GM12878 (cell line): ENCODE measurements around the gene FOSL1. TPM values are rescaled to one million over a fixed set of nuclear protein-coding genes. Genes with fewer than 3 reads are reported as not detected.
A peak's percentile ranks its signal among the peaks of the same experiment; 100 is the strongest.

Experiments used
- ATAC-seq: fragments of 200-7000 bp; cut with Tn5 transposase; 3 replicates; pipeline ENCODE4 v1.9.1; 2020; ENCODE audit warnings: mild to moderate bottlenecking, moderate library complexity
- BruUV-seq: library from RNA; stranded (reverse); fragments of 400-500 nt; replicated peaks from 2 replicates; lab custom pipeline; 2021; lab: Mats Ljungman, UMichigan
- CTCF ChIA-PET: fragments of 300-600 bp; sonication (Branson Sonifier 250); formaldehyde crosslinking; extraction: SDS; loops from one replicate; lab custom pipeline; 2021; ENCODE audit warnings: inconsistent platforms; lab: Yijun Ruan, JAX
- POLR2A ChIA-PET: fragments of 350-600 bp; formaldehyde crosslinking; extraction: SDS; loops from one replicate; lab custom pipeline; 2021; ENCODE audit warnings: inconsistent platforms; lab: Charles Lee
- RAD21 ChIA-PET: fragments of 300-600 bp; sonication (Branson Sonifier 250); formaldehyde crosslinking; loops from one replicate; lab custom pipeline; 2023; ENCODE audit warnings: antibody characterized with exemption; ENCODE audit not compliant: unreplicated experiment; lab: Charles Lee
- SMC1A ChIA-PET: fragments of 300-600 bp; sonication (Branson Sonifier 250); formaldehyde crosslinking; loops from one replicate; lab custom pipeline; 2023; ENCODE audit not compliant: unreplicated experiment, uncharacterized antibody; lab: Charles Lee
- DNase-seq: peaks from one replicate; pipeline ENCODE4 v3.0.0-alpha.2; 2011; ENCODE audit warnings: low read depth, low spot score
- FAIRE-seq: peaks from 3 replicates; lab custom pipeline; 2011; peaks lifted over from hg19 to GRCh38; lab: Jason Lieb, UNC
- H2AFZ ChIP-seq: 2 replicates; pipeline ENCODE4 v1.6.0; 2011; ENCODE audit warnings: low read depth, low read length, control low read depth; ENCODE audit not compliant: control insufficient read depth
- H3K27ac ChIP-seq: 2 replicates; pipeline ENCODE4 v1.5.1; 2011; ENCODE audit warnings: control low read depth; ENCODE audit not compliant: control insufficient read depth, insufficient read depth
- H3K27me3 ChIP-seq, 2 experiments: replicated peaks in 1 of 2; 2 replicates each; pipeline versions ENCODE4 v1.6.0 to v1.6.1; 2011; ENCODE audit warnings: low read length in 1 of 2; ENCODE audit not compliant: control insufficient read depth in 2 of 2, insufficient read depth in 2 of 2
- H3K36me3 ChIP-seq, 2 experiments: 2 replicates each; pipeline ENCODE4 v1.5.1; 2011; ENCODE audit warnings: low read length in 1 of 2; ENCODE audit not compliant: control insufficient read depth in 2 of 2, insufficient read depth in 2 of 2
- H3K4me1 ChIP-seq: 2 replicates; pipeline ENCODE4 v1.6.1; 2011; ENCODE audit warnings: mild to moderate bottlenecking, low read length, moderate library complexity, mixed read lengths; ENCODE audit not compliant: control insufficient read depth, insufficient read depth
- H3K4me2 ChIP-seq: 2 replicates; pipeline ENCODE4 v1.6.0; 2011; ENCODE audit warnings: control low read depth; ENCODE audit not compliant: control insufficient read depth, insufficient read depth
- H3K4me3 ChIP-seq: fragments of 200-600 bp; sonication (generic); 2 replicates; pipeline ENCODE4 v1.5.1; 2016
- H3K79me2 ChIP-seq: 2 replicates; pipeline ENCODE4 v1.6.0; 2011; ENCODE audit warnings: low read length; ENCODE audit not compliant: control insufficient read depth, insufficient read depth
- H3K9ac ChIP-seq: 2 replicates; pipeline ENCODE4 v1.8.0; 2011; ENCODE audit warnings: low read length, control low read depth, mixed read lengths; ENCODE audit not compliant: control insufficient read depth, insufficient read depth
- H3K9me3 ChIP-seq: replicated peaks from 3 replicates; pipeline ENCODE4 v1.5.1; 2011; ENCODE audit warnings: mild to moderate bottlenecking, low read length; ENCODE audit not compliant: control insufficient read depth, insufficient read depth
- H4K20me1 ChIP-seq: 2 replicates; pipeline ENCODE4 v1.6.0; 2011; ENCODE audit not compliant: control insufficient read depth, insufficient read depth
- BCL3 ChIP-seq: IDR thresholded peaks from 2 replicates; pipeline ENCODE4 v1.6.1; 2011; ENCODE audit warnings: borderline replicate concordance, low read depth, mild to moderate bottlenecking, moderate library complexity, low read length; ENCODE audit not compliant: insufficient read depth, poor library complexity, severe bottlenecking
- CBFB ChIP-seq: IDR thresholded peaks from 2 replicates; pipeline ENCODE4 v1.6.1; 2016; ENCODE audit warnings: antibody characterized with exemption, low read depth
- PKNOX1 ChIP-seq: fragments of 450-650 bp; IDR thresholded peaks from 2 replicates; pipeline ENCODE4 v1.6.1; 2016; ENCODE audit warnings: mild to moderate bottlenecking
- POLR2A ChIP-seq: IDR thresholded peaks from 2 replicates; pipeline ENCODE4 v1.6.1; 2011; ENCODE audit warnings: low read depth, mild to moderate bottlenecking, low read length
- POLR2AphosphoS5 ChIP-seq: IDR thresholded peaks from 2 replicates; pipeline ENCODE4 v1.6.1; 2011; ENCODE audit warnings: mild to moderate bottlenecking, low read length, inconsistent platforms
- ZBTB11 ChIP-seq: fragments of 450-650 bp; formaldehyde crosslinking; IDR thresholded peaks from 2 replicates; pipeline ENCODE4 v1.5.0; 2022; ENCODE audit warnings: mild to moderate bottlenecking, missing genetic modification characterization
- WGBS: methylation state at CpG from one replicate; pipeline ENCODE4 v1.1.6; 2016; ENCODE audit warnings: low lambda C conversion rate; ENCODE audit not compliant: insufficient replicate concordance, insufficient coverage; ENCODE audit errors: missing lambda C conversion rate; 5-methylcytosine and 5-hydroxymethylcytosine counted together
- in situ Hi-C: fragments of 300-500 bp; cut with MboI; formaldehyde crosslinking; loops from 9 replicates; pipeline ENCODE4 v1.14.3; 2018; ENCODE audit warnings: mixed read lengths
- intact Hi-C: fragments of 100-400 bp; cut with micrococcal nuclease; formaldehyde crosslinking; loops from one replicate; pipeline ENCODE4 v1.14.2; 2022; ENCODE audit not compliant: unreplicated experiment
- polyA plus RNA-seq, 11 experiments: library from polyadenylated mRNA; depleted of rRNA in 4 of 11; unstranded in 6 of 11; stranded (reverse) in 5 of 11; fragments of >200 nt; fragmentation: Nextera tagmentation in 4 of 11; fragmentation: Illumina TruSeq in 1 of 11; extraction: Ambion mirVana in 4 of 11; extraction: Trizol in 1 of 11; gene quantifications; 1 replicate in 1 of 11; 2 replicates in 10 of 11; pipeline versions ENCODE4 v1.2.1 to v1.2.3, GENCODE V29; 2011 to 2016; ENCODE audit warnings: inconsistent platforms in 2 of 11, missing spikeins in 2 of 11, low read depth in 1 of 11
- total RNA-seq, 4 experiments: library from RNA; depleted of rRNA in 3 of 4; stranded (reverse); fragments of >200 nt in 3 of 4; fragmentation: Illumina TruSeq in 1 of 4; extraction: Trizol in 1 of 4; gene quantifications; 2 replicates each; pipeline versions ENCODE4 v1.2.1 to v1.2.3, GENCODE V29; 2013 to 2021

The FOSL1 gene
- total and polyA plus RNA-seq, 10 of the 15 experiments (the other 5 are each of a cell fraction or from before 2014, with no cell fraction given), result 0.82 to 5.4 (median 2.1) TPM

- intact Hi-C loops, result no loop called here
- H3K4me3 ChIP-seq, result no peak overlapping the region
- no peak overlapping the region for H3K27ac ChIP-seq
- SMC1A ChIA-PET, result interaction anchor here (2.3 kb wide), 1 partner anchor 10 kb away, joined by 7 read pairs; the partner anchor contains the start of gene MUS81
- TF ChIP-seq CBFB, result 0 out of 2 replicates have a peak, but pooled peaks have one; percentile 9
- peak; percentile 11 for TF ChIP-seq BCL3
- no peak for TF ChIP-seq ZBTB11 (CRISPR knock-in tag)
- TF ChIP-seq POLR2A, result peak; percentile 54
- 0 out of 2 replicates have a peak, but pooled peaks have one; percentile 7 for TF ChIP-seq POLR2AphosphoS5
- no peak for TF ChIP-seq PKNOX1
- no TSS peak for BruUV-seq
- no peak overlapping the region for H3K9ac ChIP-seq
- no peak for ATAC-seq
- in situ Hi-C loops, result loop anchor here (25.0 kb wide), 1 partner anchor 1632 kb away; the partner anchor contains the start of genes DNAJC4, FKBP2, NUDT22 and PPP1R14B
- no peak overlapping the region for H3K4me2 ChIP-seq
- WGBS, result 64% methylated on average over 22 of the region's 24 CpGs
- H3K9me3 ChIP-seq, result no peaks in the 10 kb centered on the region
- no peak for FAIRE-seq
- no peak overlapping the region for H2AFZ ChIP-seq
- POLR2A ChIA-PET, result interaction anchor here (1.2 to 4.5 kb wide), 3 partner anchors 9 to 21 kb away, joined by 3 to 44 read pairs (median 4); partner anchors contain the start of genes CCDC85B, CFL1 and MUS81
- H3K79me2 ChIP-seq, result no peaks in the 10 kb centered on the region
- DNase-seq, result no peak
- peaks cover 11% of the 10 kb centered on the region for H3K4me1 ChIP-seq
- H3K27me3 ChIP-seq, result no peaks in the 10 kb centered on the region
- CTCF ChIA-PET, result interaction anchor here (1.2 to 4.5 kb wide), 4 partner anchors 10 to 118 kb away, joined by 3 to 41 read pairs (median 14); partner anchors contain the start of genes CFL1 and MUS81
- H3K36me3 ChIP-seq, result peaks cover 8 to 18% of the 10 kb centered on the region in 2 experiments
- RAD21 ChIA-PET, result no interaction called here
- no peaks in the 10 kb centered on the region for H4K20me1 ChIP-seq
Measured at GRCh38 chr11:65869643-65870306, 30.4 kb downstream of the FOSL1 start.
